HG02885 (cell line): ENCODE data around the gene BTBD9.

ENCODE experiments used
- ATAC-seq: cut with Tn5 transposase; IDR thresholded peaks from one replicate; pipeline ENCODE4 v1.9.1; 2021; ENCODE audit warnings: mild to moderate bottlenecking; ENCODE audit not compliant: unreplicated experiment, poor library complexity

Gene BTBD9

GRCh38 chr6:38639498-38640215, at the start of gene BTBD9:
TSS of gene BTBD9 (minus strand) at chr6:38639929.
- ATAC-seq: peak; percentile 82

DNA sequence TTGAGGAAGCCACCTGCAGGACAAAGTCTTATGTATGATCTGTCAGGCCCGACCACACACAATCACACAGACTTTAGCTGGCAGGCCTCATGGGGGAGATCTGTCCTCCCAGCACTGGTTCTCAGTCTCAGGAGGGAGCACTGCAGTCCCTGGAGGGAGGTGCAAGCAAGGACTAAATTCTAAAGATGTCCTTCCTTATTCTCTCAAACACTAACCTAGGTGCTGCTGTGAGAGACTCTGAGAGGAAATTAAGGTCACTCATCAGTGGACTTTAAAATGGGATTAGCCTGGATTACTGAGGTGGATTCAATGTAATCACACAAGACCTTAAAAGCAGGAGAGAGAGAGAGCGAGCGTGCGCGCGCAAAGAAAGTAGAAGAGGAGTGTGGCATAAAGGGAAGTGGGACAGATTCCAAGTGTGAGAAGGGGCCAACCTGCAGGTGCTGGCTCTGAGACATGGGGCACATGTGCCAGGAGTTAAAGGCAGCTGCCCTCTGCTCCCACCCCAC, 48.9 kb upstream of the BTBD9 start:
- ATAC-seq: no peak

GRCh38 chr6:38687549-38687948, 47.8 kb upstream of the BTBD9 start:
- ATAC-seq: no peak

GRCh38 chr6:38687043-38687353, 47.3 kb upstream of the BTBD9 start:
- ATAC-seq: no peak

GRCh38 chr6:38686270-38687042, 46.7 kb upstream of the BTBD9 start:
- ATAC-seq: no peak

GRCh38 chr6:38684904-38685303, 45.2 kb upstream of the BTBD9 start:
- no peak for ATAC-seq

GRCh38 chr6:38684237-38684636, 44.5 kb upstream of the BTBD9 start:
- no peak for ATAC-seq

- no peak for ATAC-seq
Observed at GRCh38 chr6:38681850-38682249, 42.1 kb upstream of the BTBD9 start.

- ATAC-seq: no peak
Observed at GRCh38 chr6:38679668-38680067, 39.9 kb upstream of the BTBD9 start.

DNA sequence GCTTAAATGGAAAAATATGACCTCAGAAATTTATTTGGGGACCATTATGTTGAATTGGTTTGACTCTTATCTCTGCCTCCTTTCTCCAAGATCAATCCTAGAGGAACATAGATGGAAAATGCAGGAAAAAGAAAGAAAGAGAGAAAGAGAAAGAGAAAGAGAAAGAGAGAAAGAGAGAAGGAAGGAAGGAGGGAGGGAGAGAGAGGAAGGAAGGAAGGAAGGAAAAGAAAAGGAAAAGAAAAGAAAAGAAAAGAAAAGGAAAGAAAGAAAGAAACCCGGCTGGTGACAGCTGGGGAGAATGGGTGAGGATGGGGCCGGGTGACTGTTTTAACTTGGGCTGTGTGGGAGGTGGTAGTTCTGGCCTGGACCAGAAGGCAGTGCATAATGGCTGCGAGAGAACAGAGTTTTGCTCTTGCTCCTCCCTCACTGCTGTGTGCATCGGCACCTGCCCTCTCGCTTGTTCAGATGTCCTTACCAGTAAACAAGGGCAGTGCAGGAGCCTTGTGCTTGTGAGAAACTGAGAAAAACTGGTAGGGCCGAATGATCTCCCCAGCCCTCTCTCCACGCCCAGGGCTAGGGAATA, 38.5 kb upstream of the BTBD9 start:
- no peak for ATAC-seq

- no peak for ATAC-seq
Observed at GRCh38 chr6:38676974-38677544, 37.3 kb upstream of the BTBD9 start.

GRCh38 chr6:38676236-38676973, 36.7 kb upstream of the BTBD9 start:
- no peak for ATAC-seq

DNA sequence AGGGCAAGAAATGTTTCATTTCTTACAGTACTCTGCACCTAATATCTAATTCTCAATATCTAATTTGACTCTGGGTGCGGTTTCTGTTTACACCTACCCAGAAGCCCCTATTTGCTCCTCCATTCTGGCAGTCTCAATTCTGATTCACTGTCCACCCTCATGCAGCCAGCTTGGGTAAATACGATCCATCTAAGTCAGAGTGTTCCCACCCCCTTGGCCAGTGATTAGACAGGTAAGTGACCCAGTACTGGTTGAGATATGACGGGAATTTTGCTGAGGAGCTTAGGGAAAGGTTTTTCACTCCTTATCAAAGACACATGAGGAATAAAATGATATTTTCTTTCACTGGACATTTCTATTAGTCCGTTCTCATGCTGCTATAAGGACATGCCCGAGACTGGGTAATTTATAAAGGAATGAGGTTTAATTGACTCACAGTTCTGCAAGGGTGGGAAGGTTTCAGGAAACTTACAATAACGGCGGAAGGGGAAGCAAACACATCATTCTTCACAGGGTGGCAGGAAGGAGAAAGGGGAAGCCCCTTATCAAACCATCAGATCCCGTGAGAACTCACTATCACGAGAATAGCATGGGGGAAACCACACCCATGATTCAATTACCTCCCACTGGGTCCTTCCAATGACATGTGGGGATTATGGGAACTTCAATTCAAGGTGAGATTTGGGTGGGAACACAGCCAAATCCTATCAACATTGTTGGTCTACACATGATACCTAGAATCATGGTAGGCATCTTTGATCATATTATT, 33.9 kb upstream of the BTBD9 start:
- no peak for ATAC-seq

- ATAC-seq: peak; percentile 87
Observed at GRCh38 chr6:38671885-38672467, 32.2 kb upstream of the BTBD9 start.

GRCh38 chr6:38658418-38659167, 18.9 kb upstream of the BTBD9 start:
- ATAC-seq: no peak

GRCh38 chr6:38656896-38657295, 17.2 kb upstream of the BTBD9 start:
- no peak for ATAC-seq

DNA sequence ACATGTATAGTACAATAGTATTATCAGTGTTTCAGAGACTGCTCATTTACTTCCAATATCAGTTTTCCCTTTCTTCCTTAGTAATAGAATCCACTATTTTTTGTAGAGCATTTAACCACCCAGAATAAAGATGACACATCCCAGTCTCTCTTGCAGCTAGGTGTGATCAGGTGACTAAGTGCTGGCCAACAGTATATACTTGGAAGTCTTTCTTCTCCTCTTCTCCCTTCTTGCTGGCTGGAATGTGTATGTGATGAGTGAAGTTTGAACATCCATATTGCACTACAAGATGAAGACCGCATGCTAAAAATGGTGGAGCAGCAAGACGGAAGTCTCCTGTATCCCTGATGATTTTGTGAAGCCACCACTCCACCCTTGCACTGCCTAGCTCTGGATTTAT, 14.5 kb upstream of the BTBD9 start:
- ATAC-seq: no peak

DNA sequence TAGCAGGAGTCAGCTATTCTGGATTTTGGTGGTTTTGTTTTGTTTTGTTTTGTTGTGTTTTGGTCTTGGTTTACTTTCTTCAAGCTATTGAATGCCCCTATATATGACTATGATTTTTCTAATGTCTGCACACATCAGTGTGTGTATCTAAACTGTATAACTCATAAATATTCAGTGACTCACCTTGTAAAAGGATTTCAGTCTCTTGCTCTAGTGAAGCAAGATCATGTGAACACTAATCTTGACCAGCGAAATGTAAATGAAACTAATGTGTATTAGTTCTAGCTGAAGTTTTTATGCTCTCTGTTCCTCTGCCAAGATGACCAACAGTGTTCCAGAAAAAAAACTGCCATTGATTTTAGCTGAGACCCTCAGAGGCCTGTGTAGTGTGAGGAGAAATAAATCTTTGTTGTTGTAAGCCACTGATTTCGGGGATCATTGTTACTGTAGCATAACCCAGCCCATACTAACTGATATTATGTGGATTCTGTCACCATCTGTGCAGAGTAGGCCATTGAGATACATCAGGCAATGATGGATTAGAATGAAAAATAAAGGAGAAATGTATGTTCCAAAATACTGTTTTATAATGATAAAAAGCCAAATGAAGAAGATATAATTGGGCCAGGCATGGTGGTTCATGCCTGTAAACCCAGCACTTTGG, 11.5 kb upstream of the BTBD9 start:
- ATAC-seq: no peak
